Retinal pigment epithelial cell (primary cell): Measurements from ENCODE around the gene TMEM164.

Source experiments
- DNase-seq: peaks from one replicate; pipeline ENCODE4 v3.0.0-alpha.2; 2010; ENCODE audit warnings: low read depth
- H3K4me3 ChIP-seq: 2 replicates; pipeline ENCODE4 v1.5.1; 2011; ENCODE audit warnings: mild to moderate bottlenecking, low read length, control low read depth, moderate library complexity
- TF ChIP-seq, protein P1 (sequence below): conservative IDR thresholded peaks from 2 replicates; pipeline ENCODE4 v1.5.1; 2011; ENCODE audit warnings: low read depth, low read length, control low read depth, inconsistent platforms

TMEM164 gene

DNA sequence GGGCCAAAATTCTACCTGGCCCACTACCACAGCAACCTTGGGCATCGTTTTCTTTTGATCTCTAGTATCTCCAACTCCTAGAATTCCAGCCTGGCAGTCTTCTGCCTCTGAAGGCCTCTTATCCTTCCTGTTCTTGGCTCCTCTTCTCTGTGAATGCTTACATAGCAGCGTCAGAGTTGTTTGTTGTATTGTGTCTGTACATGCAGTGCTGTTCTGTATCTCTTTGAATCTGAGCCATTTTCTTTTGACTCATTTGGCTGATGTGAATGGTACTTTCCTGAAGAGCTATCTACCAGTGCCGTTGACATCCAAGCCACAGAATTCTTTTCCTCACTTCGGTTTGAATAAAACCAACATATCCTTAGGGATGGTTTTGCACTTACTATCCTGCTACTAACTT is 79.2 kb downstream of the TMEM164 start:
- H3K4me3 ChIP-seq: no peak overlapping the region
- TF ChIP-seq, protein P1, sequence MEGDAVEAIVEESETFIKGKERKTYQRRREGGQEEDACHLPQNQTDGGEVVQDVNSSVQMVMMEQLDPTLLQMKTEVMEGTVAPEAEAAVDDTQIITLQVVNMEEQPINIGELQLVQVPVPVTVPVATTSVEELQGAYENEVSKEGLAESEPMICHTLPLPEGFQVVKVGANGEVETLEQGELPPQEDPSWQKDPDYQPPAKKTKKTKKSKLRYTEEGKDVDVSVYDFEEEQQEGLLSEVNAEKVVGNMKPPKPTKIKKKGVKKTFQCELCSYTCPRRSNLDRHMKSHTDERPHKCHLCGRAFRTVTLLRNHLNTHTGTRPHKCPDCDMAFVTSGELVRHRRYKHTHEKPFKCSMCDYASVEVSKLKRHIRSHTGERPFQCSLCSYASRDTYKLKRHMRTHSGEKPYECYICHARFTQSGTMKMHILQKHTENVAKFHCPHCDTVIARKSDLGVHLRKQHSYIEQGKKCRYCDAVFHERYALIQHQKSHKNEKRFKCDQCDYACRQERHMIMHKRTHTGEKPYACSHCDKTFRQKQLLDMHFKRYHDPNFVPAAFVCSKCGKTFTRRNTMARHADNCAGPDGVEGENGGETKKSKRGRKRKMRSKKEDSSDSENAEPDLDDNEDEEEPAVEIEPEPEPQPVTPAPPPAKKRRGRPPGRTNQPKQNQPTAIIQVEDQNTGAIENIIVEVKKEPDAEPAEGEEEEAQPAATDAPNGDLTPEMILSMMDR: no peak
- DNase-seq: no peak

DNA sequence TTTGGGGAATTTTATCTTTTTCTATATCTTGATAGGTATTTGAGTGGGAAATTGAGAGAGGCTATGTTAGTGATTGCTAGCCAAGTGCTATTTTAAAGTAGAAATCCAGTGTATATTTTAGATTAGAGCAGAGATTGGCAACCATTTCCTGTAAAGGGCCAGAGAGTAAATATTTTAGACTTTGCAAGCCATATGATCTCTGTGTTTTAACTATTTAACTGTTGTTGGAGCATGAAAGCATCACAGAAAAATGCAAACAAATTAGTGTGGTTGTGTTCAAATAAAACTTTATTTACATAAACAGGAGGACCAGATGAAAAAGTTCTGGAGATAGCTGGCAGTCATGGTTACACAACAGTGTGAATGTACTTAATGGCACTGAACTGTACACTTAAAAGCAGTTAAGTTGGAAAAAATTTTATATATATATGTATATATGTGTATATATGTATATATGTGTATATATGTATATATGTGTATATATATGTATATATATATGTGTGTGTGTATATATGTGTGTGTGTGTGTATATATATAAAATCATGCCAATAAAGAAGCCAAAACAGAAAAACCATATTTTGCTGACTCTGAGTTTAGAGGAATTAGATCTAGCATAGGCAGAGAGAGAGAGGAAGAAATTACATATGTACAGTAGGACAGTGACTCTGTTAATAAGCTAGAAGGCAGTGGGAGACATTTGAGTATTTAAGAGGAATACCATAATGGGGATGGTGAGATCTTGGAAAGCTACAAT is 83.4 kb downstream of the TMEM164 start:
- TF ChIP-seq, protein P1: no peak
- DNase-seq: no peak
- no peak overlapping the region for H3K4me3 ChIP-seq

DNA sequence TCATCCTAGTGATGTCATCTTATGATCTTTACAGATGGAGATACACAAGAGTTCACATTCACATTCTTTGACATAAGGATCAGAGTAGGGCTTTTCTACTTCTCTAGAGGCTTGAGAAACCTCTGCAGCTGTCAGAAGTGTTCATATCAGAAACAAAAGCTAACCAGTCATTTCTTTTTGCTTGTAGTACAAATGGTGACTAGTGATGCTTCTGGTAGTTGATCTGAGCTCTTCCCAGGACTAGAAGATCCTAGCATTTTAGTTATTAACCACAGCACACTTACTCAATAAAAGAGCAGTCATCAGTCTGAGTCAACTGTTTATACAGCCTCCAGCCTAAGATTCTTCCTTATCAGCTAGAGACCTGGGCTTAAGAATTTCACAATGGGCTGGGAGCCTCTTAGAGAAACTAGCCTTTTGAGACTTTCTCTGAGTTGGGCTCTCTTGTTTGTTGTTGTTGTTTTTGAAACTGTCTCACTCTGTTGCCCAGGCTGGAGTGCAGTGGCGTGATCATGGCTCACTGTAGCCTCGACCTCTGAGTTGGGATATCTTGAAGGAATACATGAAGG is 84.1 kb downstream of the TMEM164 start:
- no peak overlapping the region for H3K4me3 ChIP-seq
- DNase-seq: peak; percentile 64
- TF ChIP-seq, protein P1: no peak

DNA sequence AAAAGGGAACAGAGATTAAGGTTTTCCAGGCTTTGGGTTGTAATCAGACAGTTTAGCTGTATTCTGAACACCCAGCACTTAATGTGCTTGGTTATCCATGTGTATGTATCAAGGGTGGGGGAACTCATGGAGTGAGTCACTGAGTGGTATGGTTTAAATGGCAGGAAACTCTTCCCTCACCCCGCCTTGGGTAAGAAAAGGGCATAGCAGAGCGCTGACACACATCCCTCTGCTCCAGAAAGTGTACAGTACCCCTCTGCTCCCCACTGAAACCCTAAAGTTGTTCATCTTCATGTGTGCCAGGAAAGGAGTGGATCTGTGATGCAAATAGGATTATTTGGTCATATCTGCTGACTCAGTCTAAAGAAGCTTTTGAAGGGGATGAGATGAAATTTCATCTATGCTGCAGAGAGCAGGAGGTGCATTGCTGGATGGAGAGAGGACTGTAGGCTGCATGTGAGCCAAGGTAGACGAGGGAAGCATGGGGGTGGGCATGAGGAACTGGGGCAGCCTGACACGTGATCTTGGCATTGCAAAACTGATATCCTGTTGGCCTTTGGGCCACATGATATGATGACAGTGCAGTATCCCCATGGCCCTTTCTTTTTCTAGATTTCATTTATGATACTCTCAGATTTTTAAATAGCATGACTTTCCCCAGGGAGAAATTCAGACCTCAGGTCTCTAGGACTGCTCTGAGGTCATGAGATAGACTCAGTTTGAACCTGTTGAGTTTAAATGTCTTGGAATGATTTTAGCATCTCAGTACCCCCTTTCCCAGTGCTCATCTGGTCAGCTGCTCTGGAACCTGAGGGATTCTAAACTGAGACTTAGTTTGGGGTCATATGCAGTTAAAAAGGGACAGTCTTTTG is 84.8 kb downstream of the TMEM164 start:
- peak; percentile 49 for DNase-seq
- H3K4me3 ChIP-seq: no peak overlapping the region
- TF ChIP-seq, protein P1: no peak

DNA sequence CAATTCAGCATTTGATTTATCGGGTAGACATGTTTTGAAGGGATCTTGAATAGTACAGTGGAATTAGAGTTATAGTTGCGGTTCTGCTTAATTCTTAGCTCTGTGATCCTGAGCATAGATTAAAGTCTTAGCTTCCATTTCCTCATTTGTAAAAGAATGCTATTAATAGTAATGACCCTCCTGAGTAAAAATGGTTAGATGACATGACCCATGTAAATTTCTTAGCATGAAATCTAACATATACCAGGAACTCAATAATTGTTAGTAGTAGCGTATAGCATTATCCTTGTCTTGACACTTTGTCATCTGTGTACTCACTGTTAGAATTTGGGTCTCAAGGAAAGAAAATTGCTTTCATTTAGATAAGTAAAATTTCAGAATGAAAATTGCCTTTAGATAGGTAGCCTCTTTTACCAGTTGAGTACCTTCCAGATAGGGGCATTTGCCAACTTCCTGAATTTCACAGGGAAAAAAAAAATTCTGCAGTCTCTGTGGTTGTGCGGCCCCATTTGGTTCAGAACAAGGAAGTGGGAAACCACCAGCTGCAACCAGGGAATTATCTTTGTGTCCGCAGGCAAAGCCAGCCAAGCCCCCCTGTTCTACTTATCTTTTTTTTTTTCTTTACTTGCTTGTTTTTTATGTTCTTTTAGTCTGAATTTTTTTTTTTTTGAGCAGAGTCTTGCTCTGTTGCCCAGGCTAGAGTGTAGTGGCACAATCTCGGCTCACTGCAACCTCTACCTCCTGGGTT is 86.9 kb downstream of the TMEM164 start:
- DNase-seq: no peak
- TF ChIP-seq, protein P1: no peak
- H3K4me3 ChIP-seq: no peak overlapping the region

DNA sequence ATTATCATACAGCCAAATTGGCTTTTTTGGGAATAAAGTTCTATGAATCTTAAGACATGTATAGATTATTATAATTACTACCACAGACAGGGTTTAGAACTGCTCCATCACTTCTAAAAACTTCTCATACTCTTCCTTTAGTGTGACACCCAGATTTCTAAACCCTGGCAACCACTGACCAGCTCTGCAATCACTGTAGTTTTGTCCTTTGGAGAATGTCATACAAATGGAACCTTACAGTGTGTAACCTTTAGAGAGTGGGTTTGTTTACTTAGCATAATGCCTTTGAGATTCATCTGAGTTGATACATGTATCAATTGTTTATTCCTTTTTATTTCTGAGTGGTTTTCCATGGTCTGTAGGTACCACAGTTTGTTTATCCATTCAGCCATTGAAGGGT is 95.0 kb downstream of the TMEM164 start:
- DNase-seq: no peak
- TF ChIP-seq, protein P1: no peak
- H3K4me3 ChIP-seq: no peak overlapping the region
